Liver (tissue), 9 donors: ENCODE measurements around the gene ACOXL. TPM values are rescaled to one million over a fixed set of nuclear protein-coding genes. Genes with fewer than 3 reads are reported as not detected.

ENCODE experiments used
- DNase-seq: peaks from one replicate; pipeline ENCODE4 v3.0.0-alpha.2; 2017; ENCODE audit warnings: low spot score
- H3K27ac ChIP-seq, 2 donors: one replicate each; pipeline ENCODE4 v1.7.0; 2013; ENCODE audit warnings: inconsistent platforms in 2 of 2, low read length in 2 of 2, control low read depth in 1 of 2, low read depth in 1 of 2, mild to moderate bottlenecking in 1 of 2
- H3K27me3 ChIP-seq, 4 donors: one replicate each; pipeline versions ENCODE4 v1.6.1 to v1.7.0; 2013; ENCODE audit warnings: low read length in 3 of 4, inconsistent platforms in 1 of 4, mild to moderate bottlenecking in 1 of 4, moderate library complexity in 1 of 4; ENCODE audit not compliant: control insufficient read depth in 4 of 4, insufficient read depth in 4 of 4
- H3K36me3 ChIP-seq, 4 donors: one replicate each; pipeline versions ENCODE4 v1.6.1 to v1.7.0; 2013; ENCODE audit warnings: low read length in 3 of 4, mild to moderate bottlenecking in 3 of 4, low read depth in 1 of 4, moderate library complexity in 1 of 4; ENCODE audit not compliant: control insufficient read depth in 4 of 4, insufficient read depth in 3 of 4
- H3K4me1 ChIP-seq, 4 donors: one replicate each; pipeline versions ENCODE4 v1.6.1 to v1.7.0; 2013; ENCODE audit warnings: low read length in 3 of 4, mild to moderate bottlenecking in 3 of 4, moderate library complexity in 1 of 4; ENCODE audit not compliant: control insufficient read depth in 4 of 4, insufficient read depth in 4 of 4
- H3K4me3 ChIP-seq, 3 donors: one replicate each; pipeline versions ENCODE4 v1.6.1 to v1.7.0; 2013; ENCODE audit warnings: low read length in 3 of 3, control low read depth in 1 of 3, low read depth in 1 of 3, mild to moderate bottlenecking in 1 of 3
- H3K9ac ChIP-seq, 2 donors: one replicate each; pipeline ENCODE4 v1.7.0; 2013; ENCODE audit warnings: low read length in 2 of 2, mild to moderate bottlenecking in 2 of 2, moderate library complexity in 2 of 2, control low read depth in 1 of 2, low read depth in 1 of 2
- H3K9me3 ChIP-seq, 4 donors: one replicate each; pipeline versions ENCODE4 v1.6.1 to v1.7.0; 2013; ENCODE audit warnings: low read length in 3 of 4; ENCODE audit not compliant: control insufficient read depth in 4 of 4
- FOXA1 ChIP-seq: IDR thresholded peaks from 2 replicates; pipeline ENCODE4 v1.6.1; 2016; ENCODE audit warnings: antibody characterized with exemption
- FOXA2 ChIP-seq: IDR thresholded peaks from 2 replicates; pipeline ENCODE4 v1.6.1; 2016; ENCODE audit warnings: antibody characterized with exemption
- GABPA ChIP-seq, 2 donors: IDR thresholded peaks in 1 of 2; conservative IDR thresholded peaks in 1 of 2; 2 replicates each; pipeline ENCODE4 v1.6.1; 2016; ENCODE audit warnings: antibody characterized with exemption in 2 of 2, mild to moderate bottlenecking in 1 of 2, moderate library complexity in 1 of 2
- HNF4A ChIP-seq, 2 donors: conservative IDR thresholded peaks; 2 replicates each; pipeline ENCODE4 v1.6.1; 2016; ENCODE audit warnings: antibody characterized with exemption in 2 of 2, mild to moderate bottlenecking in 2 of 2
- HNF4G ChIP-seq: IDR thresholded peaks from 2 replicates; pipeline ENCODE4 v1.6.1; 2016; ENCODE audit warnings: antibody characterized with exemption
- JUND ChIP-seq, 2 donors: IDR thresholded peaks; 2 replicates each; pipeline ENCODE4 v1.6.1; 2016; ENCODE audit warnings: antibody characterized with exemption in 2 of 2
- RAD21 ChIP-seq, 2 donors: IDR thresholded peaks; 2 replicates each; pipeline ENCODE4 v1.6.1; 2016; ENCODE audit warnings: antibody characterized with exemption in 2 of 2, mild to moderate bottlenecking in 2 of 2
- REST ChIP-seq: IDR thresholded peaks from 2 replicates; pipeline ENCODE4 v1.6.1; 2016; ENCODE audit warnings: antibody characterized with exemption, mild to moderate bottlenecking
- RXRA ChIP-seq, 2 donors: IDR thresholded peaks; 2 replicates each; pipeline ENCODE4 v1.6.1; 2017 to 2018; ENCODE audit warnings: antibody characterized with exemption in 2 of 2, mild to moderate bottlenecking in 1 of 2
- SP1 ChIP-seq: IDR thresholded peaks from 2 replicates; pipeline ENCODE4 v1.6.1; 2018; ENCODE audit warnings: antibody characterized with exemption, mild to moderate bottlenecking
- TAF1 ChIP-seq: conservative IDR thresholded peaks from 2 replicates; pipeline ENCODE4 v1.6.1; 2016; ENCODE audit warnings: antibody characterized with exemption, mild to moderate bottlenecking
- YY1 ChIP-seq: IDR thresholded peaks from 2 replicates; pipeline ENCODE4 v1.6.1; 2016; ENCODE audit warnings: antibody characterized with exemption, mild to moderate bottlenecking
- ZBTB33 ChIP-seq: IDR thresholded peaks from 2 replicates; pipeline ENCODE4 v1.6.1; 2016; ENCODE audit warnings: antibody characterized with exemption
- WGBS: extraction: QIAGEN DNeasy Blood & Tissue Kit; methylation state at CpG from one replicate; pipeline ENCODE4 v1.1.7; 2013; 5-methylcytosine and 5-hydroxymethylcytosine counted together
- polyA plus RNA-seq, 2 donors: library from polyadenylated mRNA; stranded (reverse) in 1 of 2; unstranded in 1 of 2; fragments of 200-250 nt in 1 of 2; fragments of >200 nt in 1 of 2; fragmentation: Nextera tagmentation in 1 of 2; extraction: Ambion mirVana in 1 of 2; gene quantifications; one replicate each; pipeline versions ENCODE4 v1.2.1 to v1.2.3, GENCODE V29; 2013 to 2015
- total RNA-seq, 2 donors: library from RNA; depleted of rRNA; stranded (reverse); fragments of >200 nt; gene quantifications; one replicate each; pipeline ENCODE4 v1.2.3, GENCODE V29; 2014
- TF ChIP-seq, protein P1 (sequence below): IDR thresholded peaks from 2 replicates; pipeline ENCODE4 v1.6.1; 2016; ENCODE audit warnings: antibody characterized with exemption
- TF ChIP-seq, protein P2 (sequence below): fragments of 150-350 bp; IDR thresholded peaks from 2 replicates; pipeline ENCODE4 v1.5.1; 2017; ENCODE audit warnings: improper control_type of control experiment, low read depth, low read length; ENCODE audit not compliant: missing input control
- donor health status: healthy.
- donor health status: healthy.
- donor health status: healthy.
- donor health status: healthy.
- donor health status: healthy.

Gene ACOXL
- total and polyA plus RNA-seq, 4 donors: 0.07 TPM; not detected in 3

GRCh38 chr2:111108745-111109271, 376.4 kb downstream of the ACOXL start (continued):
- TF ChIP-seq REST: no peak
- no peak for TF ChIP-seq GABPA (IDR thresholded peaks at IDR 0.05 in 1 of 2, conservative IDR thresholded peaks at IDR 0.05 in 1 of 2)
- no peak for TF ChIP-seq FOXA1
- TF ChIP-seq TAF1: no peak
- TF ChIP-seq HNF4G: no peak
- TF ChIP-seq RXRA (IDR thresholded peaks at IDR 0.05): no peak

GRCh38 chr2:111111101-111111755, 378.9 kb downstream of the ACOXL start:
- Histone ChIP-seq H3K4me1 (no peaks in the 10 kb centered on the region), H3K4me3 (no peak overlapping the region), H3K36me3 (no peaks in the 10 kb centered on the region), H3K9ac (no peak overlapping the region), H3K27me3 (no peaks in the 10 kb centered on the region), H3K9me3 (no peaks in the 10 kb centered on the region), H3K27ac (no peak overlapping the region)
- DNase-seq: no peak
- TF ChIP-seq TAF1 (no peak), FOXA2 (no peak)
- TF ChIP-seq, protein P1, sequence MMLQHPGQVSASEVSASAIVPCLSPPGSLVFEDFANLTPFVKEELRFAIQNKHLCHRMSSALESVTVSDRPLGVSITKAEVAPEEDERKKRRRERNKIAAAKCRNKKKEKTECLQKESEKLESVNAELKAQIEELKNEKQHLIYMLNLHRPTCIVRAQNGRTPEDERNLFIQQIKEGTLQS: no peak
- WGBS: 91% methylated on average over 4 of the region's 4 CpGs

DNA sequence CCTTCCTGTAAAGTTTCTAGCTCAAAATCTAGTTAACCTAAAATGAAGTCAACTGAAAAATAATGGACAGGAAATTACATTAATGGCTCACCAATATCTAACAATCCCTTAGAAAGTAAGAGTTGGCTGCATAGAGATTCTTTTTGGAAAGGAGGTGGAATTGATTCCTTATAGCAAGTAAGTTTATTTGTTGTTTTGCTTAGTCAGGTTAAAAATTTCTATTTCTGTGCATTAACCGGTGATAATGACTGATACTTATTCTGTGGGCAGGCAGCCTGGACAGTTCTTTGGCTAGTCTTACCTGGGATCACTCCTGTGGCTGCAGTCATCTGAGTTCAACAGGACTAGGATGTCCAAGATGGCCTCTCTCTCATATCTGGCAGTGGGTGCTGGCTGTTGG, 381.5 kb downstream of the ACOXL start:
- Histone ChIP-seq H3K9ac (no peak overlapping the region), H3K9me3 (peaks cover 0 to 2% (median under 1%) of the 10 kb centered on the region in 4 donors), H3K36me3 (no peaks in the 10 kb centered on the region), H3K4me1 (peaks cover 5 to 21% (median 17%) of the 10 kb centered on the region in 4 donors), H3K4me3 (no peak overlapping the region), H3K27ac (no peak overlapping the region), H3K27me3 (no peaks in the 10 kb centered on the region)
- DNase-seq: no peak
- TF ChIP-seq HNF4A (conservative IDR thresholded peaks at IDR 0.05) (no peak), RAD21 (IDR thresholded peaks at IDR 0.05) (no peak), TAF1 (no peak), JUND (IDR thresholded peaks at IDR 0.05) (no peak), RXRA (IDR thresholded peaks at IDR 0.05) (no peak), ZBTB33 (no peak), SP1 (no peak), FOXA1 (no peak), YY1 (no peak), HNF4G (no peak), GABPA (IDR thresholded peaks at IDR 0.05 in 1 of 2, conservative IDR thresholded peaks at IDR 0.05 in 1 of 2) (no peak)
- TF ChIP-seq, protein P2, sequence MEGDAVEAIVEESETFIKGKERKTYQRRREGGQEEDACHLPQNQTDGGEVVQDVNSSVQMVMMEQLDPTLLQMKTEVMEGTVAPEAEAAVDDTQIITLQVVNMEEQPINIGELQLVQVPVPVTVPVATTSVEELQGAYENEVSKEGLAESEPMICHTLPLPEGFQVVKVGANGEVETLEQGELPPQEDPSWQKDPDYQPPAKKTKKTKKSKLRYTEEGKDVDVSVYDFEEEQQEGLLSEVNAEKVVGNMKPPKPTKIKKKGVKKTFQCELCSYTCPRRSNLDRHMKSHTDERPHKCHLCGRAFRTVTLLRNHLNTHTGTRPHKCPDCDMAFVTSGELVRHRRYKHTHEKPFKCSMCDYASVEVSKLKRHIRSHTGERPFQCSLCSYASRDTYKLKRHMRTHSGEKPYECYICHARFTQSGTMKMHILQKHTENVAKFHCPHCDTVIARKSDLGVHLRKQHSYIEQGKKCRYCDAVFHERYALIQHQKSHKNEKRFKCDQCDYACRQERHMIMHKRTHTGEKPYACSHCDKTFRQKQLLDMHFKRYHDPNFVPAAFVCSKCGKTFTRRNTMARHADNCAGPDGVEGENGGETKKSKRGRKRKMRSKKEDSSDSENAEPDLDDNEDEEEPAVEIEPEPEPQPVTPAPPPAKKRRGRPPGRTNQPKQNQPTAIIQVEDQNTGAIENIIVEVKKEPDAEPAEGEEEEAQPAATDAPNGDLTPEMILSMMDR: no peak
- WGBS: 92% methylated on average over 1 of the region's 1 CpG
